GM19395 (cell line): ENCODE data around the gene NOXO1.
"Not testable (repeated sequence)": the region's sequence is repeated elsewhere in the genome, so short reads cannot be mapped to it uniquely, and the experiment has no call there.

Experiments
- ATAC-seq: cut with Tn5 transposase; IDR thresholded peaks from one replicate; pipeline ENCODE4 v1.9.1; 2021; ENCODE audit warnings: mild to moderate bottlenecking, moderate library complexity; ENCODE audit not compliant: unreplicated experiment

The NOXO1 gene

DNA sequence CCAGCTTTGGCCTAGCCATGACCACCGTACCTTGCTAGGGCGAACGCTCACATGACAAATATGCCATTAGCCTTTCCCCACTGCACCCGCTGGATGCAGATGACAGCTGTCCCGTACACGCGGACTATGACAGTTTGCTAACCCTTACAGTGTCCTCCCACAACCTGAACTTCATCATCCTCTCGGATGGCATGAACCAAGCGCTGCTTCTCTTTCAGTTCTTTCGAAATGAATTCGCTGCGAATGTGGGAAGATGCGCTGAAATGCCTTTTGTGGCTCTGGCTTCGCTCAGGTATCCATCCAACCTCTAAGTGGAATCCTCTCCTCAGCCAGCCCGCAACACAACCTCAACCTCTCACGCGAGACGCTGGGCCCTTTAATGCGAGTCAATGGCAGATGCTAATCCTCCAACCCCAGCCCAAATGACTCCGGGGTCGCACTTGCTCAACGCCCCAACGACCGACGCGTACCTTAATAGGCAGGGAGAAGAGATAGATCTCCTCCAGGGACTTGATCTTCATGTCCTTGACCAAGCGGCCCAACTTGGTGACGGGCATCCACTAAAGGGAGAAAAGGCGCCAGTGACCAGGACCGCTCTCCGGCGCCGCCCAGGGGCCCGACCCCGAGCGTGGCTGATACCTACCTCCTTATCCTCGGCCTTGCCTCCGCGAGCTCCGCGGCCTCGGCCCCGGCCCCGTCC lies 17.3 kb downstream of the NOXO1 start:
- peak; percentile 14 for ATAC-seq

DNA sequence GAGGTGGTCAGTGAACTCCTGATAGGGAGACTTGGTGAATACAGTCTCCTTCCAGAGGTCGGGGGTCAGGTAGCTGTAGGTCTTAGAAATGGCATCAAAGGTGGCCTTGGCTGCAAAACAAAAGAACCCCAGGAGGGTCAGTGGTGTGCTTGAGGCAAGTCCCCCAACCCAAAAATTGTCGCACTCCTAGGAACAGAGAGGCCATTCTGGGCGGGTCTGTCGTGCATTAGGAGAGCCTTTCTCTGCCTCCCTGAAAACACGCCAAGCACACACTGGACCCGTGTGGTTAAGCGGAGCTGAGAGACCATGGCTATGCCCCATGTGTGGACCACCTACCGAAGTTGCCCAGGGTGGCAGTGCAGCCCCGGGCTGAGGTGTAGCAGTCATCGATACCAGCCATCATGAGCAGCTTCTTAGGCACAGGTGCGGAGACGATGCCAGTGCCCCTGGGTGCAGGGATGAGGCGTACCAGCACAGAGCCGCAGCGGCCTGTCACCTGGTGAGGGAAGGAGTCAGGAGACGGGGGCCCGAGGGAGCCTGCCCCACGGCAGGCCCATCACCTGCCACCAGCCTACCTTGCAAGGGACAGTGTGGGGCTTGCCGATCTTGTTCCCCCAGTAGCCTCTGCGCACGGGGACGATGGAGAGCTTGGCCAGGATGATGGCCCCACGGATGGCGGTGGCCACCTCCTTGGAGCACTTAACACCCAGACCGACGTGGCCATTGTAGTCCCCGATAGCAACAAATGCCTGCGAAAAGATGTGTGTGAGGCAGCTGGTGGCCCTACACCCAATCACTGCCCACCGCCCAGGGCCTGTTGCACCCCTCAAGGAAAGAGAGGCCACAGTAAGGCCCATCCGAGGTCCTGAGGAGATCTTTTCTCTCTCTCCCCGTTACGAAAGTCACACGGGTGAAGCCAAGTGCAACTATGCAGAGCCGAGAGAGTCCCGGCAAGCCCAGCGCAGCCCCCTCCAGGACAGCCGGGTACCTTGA lies 18.8 kb downstream of the NOXO1 start:
- not testable (repeated sequence) for ATAC-seq

DNA sequence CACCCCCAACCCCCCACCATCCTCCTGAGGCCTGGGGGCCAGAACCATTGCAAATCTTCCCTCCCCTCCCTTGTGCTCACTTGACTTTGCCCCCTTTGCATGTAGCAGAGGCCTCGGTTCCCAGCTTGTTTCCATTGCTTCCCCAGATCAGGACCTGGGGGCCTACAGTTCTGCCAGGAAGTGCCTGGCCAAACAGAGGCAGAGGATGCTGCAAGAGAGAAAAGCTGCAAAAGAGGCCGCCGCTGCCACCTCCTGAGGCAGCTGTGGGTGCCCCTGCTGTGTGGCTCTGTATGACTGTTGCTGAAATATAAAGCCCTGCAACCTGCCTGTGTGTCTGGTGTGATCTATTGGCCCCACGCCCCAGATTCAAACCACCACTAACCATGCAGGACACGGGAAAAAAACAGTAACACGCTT lies 19.6 kb downstream of the NOXO1 start:
- ATAC-seq: no peak

DNA sequence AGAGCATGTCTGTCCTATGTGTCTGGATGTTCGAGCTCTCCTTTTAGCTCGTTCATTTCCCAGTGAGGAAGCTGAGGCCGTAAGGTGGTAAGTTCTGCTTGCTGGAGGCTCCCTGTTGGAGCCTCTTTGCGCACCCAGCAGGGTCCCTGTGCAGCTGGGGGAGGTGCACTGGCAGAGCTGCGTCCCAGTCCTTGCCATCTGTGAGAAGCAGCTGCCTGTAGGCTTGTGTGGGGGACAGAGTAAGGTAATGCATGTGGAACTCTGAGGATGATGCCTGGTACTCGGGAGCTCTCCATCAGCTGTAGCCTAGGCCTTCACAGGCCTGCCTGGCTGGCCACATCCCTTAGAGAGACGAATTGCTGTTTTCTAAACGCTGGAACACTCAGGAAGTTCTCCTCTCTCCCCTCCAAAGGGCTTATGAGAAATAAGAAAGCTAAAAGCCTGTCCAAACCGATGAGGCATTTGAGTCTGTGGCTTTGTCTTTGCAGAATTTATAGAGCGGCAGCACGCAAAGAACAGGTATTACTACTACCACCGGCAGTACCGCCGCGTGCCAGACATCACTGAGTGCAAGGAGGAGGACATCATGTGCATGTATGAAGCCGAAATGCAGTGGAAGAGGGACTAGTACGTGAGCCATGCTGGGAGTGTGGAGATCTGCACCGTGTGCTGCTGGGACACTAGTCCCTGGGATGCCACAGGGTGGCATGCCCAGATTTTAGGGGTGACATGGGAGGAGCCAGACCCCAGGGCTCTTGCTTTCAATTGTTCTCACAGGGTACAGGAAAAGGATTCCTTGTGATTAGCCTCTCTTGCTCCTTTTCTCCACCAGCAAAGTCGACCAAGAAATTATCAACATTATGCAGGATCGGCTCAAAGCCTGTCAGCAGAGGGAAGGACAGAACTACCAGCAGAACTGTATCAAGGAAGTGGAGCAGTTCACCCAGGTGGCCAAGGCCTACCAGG lies 20.3 kb downstream of the NOXO1 start:
- ATAC-seq: no peak

DNA sequence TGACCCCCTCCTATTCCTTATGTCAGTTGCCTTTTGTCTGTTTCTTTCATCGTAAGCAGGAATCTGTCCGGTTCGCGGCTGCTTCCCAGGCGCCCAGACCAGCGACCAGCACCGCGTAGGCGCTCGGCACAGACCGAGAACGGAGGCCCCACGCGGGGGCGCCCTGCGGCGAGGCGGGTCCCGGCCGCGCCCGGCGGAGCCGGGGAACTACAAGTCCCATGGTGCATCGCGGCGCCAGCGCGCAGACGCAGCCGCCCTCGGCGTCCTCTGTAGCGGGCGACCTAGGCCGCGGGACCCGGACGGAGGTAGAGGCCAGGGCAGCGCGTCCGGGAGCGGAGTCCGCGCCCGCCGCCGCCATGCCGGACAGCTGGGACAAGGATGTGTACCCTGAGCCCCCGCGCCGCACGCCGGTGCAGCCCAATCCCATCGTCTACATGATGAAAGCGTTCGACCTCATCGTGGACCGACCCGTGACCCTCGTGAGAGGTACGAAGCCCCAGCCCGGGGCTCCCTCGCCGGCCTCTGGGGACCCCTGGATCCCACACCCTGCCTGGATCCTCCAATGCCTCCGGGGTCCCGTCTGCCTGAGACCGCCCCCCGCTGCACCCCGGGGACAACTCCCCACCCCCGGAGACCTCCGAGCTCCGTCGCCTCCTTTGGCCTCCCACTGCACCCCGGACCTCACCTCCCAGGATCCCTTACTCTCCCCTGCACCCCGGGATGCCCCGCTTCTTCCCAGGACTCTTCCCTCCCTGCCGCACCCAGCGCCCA lies 21.8 kb downstream of the NOXO1 start, which contains the start of gene NDUFB10:
TSS of gene NDUFB10 (plus strand) at position 270 of the 771 bp plus-strand sequence. CDS start at position 357, 87 bp downstream.
- peak; percentile 64 for ATAC-seq

DNA sequence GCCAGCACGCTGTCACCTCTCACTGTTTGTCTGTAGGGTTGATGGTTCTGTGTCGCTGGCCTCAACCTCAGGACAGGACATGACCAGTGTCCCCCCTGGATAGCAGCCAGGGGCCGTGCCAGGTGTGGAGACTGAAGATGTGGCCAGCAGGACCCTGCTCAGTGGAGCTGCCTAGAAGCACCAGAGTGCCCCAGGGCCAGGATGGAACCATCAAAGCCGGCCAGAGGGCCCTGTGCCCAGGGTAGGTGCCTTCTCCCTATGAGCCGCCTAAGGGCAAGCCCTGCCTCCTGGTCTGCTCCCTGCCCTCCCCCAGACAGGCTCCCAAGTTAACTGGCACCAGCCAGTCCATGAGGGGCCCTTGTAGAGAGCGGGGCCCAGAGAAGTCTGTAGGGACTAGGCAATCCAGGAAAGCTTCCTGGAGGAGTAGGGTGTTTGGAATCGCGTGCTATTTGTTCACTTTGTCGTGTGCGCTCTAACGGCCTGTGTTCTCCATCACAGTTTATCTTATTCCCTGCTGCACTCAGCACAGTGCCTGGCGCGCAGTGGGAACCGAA lies 22.5 kb downstream of the NOXO1 start:
- ATAC-seq: no peak

DNA sequence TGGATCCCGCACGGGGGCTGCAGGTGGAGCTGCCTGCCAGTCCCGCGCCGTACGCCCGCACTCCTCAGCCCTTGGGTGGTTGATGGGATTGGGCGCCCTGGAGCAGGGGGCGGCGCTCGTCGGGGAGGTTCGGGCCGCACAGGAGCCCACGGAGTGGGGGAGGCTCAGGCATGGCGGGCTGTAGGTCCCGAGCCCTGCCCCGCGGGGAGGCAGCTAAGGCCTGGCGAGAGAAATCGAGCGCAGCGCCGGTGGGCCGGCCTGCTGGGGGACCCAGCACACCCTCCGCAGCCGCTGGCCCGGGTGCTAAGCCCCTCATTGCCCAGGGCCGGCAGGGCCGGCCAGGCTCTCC lies 23.2 kb downstream of the NOXO1 start:
- not testable (repeated sequence) for ATAC-seq

DNA sequence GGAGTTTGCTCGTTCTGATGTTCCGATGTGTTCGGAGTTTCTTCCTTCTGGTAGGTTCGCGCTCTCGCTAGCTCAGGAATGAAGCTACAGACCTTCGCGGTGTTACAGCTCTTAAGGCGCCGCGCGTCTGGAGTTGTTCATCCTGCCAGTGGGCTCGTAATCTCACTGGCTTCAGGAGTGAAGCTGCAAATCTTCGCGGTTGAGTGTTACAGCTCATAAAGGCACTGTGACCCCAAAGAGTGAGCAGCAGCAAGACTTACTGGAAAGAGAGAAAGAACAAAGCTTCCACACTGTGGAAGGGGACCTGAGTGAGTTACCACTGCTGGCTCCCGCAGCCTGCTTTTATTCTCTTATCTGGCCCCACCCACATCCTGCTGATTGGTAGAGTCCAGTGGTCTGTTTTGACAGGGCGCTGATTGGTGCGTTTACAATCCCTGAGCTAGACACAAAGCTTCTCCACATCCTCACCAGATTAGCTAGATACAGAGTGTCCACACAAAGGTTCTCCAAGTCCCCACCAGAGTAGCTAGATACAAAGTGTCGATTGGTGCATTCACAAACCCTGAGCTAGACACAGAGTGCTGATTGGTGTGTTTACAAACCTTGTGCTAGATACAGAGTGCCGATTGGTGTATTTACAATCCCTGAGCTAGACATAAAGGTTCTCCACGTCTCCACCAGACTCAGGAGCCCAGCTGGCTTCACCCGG lies 23.7 kb downstream of the NOXO1 start:
- not testable (repeated sequence) for ATAC-seq

DNA sequence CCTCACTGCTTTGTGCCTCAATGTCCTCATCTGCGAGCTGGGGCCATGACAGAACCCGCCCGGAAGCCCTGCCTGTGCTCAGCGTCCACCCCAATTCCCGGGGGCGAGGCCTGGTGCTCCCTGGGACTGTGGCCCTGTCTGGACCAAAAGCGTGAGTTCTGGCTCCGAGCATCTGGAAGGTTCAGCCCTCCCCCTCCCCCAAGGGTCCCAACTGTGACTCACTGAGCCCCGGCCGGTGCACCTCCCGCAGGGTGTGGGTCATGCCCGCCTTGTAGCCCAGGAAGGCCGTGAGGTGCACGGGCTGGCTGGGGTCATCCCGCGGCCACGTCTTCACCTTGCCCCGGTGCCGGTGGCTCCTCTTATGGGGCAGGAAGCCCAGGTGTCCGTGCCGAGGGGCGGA lies 27.5 kb downstream of the NOXO1 start:
- no peak for ATAC-seq

DNA sequence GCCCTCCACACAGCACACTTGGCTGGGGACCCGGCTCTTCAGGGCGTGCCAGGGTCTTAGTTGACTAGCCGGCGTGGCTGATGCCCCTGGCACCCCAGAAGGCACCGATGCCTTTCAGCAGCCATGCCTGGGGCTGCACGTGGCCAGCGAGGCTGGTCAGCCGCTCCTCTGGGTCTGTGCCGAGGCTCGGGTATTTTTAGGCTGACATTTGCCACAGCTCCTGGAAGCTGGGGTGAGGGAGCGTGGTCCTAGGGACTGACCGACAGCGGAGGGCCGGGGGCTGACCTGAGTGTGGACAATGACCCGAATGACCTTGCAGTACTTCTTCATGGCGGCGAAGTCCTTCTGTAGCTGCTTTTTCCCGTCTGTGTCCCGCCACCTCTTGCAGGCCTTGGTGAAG lies 30.7 kb downstream of the NOXO1 start:
- ATAC-seq: no peak

DNA sequence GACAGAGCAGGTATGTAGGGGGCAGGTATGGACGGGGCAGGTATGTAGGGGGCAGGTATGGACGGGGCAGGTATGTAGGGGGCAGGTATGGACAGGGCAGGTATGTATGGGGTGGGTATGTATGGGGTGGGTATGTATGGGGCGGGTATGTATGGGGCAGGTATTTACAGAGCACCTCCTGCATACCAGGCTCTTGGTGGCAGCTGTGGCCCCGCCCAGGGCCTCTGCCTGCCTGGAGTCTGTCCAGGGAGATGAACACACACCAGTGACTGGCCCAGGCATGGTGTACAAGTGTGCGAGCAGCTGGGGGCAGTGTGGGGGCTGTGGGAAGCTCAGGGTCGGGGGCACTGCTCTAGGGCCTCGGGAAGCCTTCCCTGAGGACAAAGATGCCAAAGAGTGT lies 31.2 kb downstream of the NOXO1 start:
- no peak for ATAC-seq

DNA sequence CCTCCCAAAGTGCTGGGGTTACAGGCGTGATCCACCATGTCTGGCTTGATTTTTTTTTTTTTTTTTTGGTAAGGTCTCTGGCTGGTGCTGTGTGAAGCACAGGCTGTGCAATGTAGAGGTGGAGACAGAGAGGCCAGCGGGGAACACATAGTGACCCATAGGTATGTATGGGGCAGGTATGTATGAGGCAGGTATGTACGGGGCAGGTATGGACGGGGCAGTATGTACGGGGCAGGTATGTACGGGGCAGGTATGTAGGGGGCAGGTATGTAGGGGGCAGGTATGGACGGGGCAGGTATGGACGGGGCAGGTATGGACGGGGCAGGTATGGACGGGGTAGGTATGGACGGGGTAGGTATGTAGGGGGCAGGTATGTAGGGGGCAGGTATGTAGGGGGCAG lies 31.8 kb downstream of the NOXO1 start:
- ATAC-seq: no peak

DNA sequence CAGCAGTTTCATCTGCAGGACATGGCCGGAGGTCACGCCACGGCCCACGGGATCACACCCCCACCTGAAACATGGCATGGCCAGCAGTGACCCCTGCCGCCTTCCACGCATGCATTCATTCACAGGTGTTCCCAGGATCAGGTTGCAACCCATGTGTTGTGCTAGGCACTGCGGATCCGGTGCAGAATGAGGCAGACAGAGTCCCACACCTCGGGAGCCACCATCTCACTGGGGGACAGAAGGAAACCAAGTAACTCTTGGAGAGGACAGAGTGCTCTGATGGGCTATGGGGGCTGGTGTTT lies 33.9 kb downstream of the NOXO1 start:
- no peak for ATAC-seq

DNA sequence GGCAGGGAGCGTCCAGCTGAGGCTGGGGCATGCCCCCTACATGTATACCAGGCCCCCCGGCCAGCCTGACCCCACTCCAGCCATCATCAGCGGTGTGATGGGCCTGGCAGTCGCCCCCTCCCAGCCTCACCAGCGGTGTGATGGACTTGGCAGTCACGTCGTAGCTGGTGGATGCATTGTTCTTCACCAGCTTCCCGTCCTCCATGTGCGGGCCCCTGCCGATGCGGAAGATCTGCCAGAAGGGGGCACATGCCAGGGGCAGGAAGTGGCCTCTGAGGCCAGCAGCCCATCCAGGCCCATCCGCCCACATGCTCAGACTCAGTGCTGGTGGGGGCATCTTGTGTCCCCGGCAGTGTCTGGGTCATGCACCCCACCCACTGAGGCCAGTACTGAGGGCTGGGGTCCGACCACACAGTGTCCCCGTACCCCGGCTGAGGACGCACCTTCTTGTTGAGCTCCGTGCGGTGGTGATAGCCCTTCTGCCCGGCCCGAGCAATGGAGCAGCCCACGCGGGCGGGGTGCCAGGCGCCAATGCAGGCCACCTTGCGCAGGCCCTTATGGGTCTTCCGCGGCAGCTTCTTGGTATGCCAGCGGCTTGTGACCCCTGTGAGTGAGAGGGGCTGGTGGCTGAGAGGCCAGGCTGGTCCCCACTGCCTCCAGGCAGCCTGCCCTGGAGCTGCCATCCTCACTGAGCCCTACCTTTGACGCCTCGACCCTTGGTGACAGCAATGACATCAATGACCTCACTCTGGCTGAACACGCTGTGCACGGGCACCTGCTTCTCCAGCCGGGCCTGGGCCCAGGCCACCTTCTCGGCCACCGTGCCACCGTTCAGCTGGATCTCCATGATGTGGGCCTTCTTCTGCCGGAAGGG lies 34.5 kb downstream of the NOXO1 start:
- no peak for ATAC-seq

DNA sequence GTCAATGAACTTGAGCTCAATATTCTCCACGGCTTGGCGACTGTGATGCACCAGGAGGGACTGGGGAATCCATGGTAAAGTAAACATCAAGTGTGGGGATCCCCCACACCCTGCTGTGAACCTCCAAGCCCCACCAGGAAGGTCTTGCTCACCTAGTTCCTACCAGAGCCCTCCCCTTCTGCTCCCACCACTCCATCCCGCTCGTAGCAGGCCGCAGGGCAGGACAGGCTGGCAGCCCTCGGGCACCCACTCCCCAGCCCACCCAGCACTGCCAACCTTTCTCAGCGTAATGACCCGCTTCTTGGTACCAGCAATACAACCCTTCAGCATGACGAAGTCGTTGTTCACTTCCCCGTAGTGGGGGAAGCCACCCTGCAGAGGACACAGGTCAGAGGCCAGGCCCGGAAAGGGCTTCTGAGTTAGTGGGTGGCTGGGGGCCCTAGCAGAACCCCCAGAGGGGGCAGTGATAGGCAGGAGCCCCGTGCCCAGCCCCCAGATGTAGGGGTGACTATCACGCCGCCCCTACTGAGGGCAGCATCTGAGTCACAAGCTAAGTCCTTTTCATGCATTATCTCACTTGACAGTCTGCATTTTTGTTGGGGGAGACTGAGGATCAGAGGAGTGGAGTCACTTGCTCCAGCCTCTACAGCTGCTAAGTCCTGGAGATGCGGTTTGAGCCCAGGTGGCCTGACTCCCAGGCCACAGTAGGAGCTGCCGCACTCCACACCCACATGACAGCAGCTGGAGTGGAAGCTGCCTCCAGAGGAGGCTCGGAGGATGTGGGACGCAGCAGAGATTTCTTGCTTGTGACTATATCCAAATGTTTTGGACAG lies 35.5 kb downstream of the NOXO1 start:
- ATAC-seq: no peak

DNA sequence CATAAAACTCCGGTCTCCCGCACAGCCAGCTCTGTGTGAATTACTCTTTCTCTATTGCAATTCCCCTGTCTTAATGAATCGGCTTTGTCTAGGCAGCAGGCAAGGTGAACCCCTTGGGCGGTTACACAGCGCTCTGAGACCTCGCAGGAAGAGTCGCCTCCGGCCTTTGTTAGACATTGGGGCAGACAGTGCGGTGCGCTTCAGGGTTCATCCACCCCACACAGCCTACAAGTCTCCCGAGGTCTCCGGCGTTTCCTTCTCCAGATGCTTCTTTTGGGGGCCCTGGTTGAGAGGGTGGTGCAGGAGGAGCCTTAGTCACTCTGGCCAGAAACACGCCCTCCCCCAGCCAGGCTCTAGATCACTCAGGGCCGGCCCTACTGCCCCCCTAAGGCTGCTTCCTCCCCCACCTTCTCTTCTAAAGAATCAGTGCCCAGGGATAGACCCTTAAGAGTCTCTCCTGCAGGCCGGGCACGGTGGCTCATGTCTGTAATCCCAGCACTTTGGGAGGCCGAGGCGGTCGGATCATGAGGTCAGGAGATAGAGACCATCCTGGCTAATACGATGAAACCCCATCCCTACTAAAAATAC lies 36.6 kb downstream of the NOXO1 start:
- ATAC-seq: no peak
